ENCODE data around the gene CENPN. TPM values are rescaled to one million over a fixed set of nuclear protein-coding genes. Genes with fewer than 3 reads are reported as not detected.

CENPN gene, protein sequence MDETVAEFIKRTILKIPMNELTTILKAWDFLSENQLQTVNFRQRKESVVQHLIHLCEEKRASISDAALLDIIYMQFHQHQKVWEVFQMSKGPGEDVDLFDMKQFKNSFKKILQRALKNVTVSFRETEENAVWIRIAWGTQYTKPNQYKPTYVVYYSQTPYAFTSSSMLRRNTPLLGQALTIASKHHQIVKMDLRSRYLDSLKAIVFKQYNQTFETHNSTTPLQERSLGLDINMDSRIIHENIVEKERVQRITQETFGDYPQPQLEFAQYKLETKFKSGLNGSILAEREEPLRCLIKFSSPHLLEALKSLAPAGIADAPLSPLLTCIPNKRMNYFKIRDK
- total RNA-seq (2022), result 29.5 and 38.4 TPM in 2 replicates
- percentile 58 among the genes with signal in this experiment for Bru-seq, nascent RNA
- BruChase-seq, experiment 1, labeled RNA remaining after a 6-hour chase, result percentile 69 among the genes with signal in this experiment
- percentile 58 among the genes with signal in this experiment for BruChase-seq, experiment 2, labeled RNA remaining after a 2-hour chase
- long read RNA-seq, transcript CENPN-202 (11 exons, 2,481 nt), result minor isoform, 14 of 75 reads
- long read RNA-seq, transcript CENPN-201 (7 exons, 1,398 nt), result major isoform, 50 of 75 reads
- long read RNA-seq, partial matches to known transcripts, result 2 of 75 reads
- long read RNA-seq, other reads (novel, unspliced or antisense), result 5 of 75 reads

DNA sequence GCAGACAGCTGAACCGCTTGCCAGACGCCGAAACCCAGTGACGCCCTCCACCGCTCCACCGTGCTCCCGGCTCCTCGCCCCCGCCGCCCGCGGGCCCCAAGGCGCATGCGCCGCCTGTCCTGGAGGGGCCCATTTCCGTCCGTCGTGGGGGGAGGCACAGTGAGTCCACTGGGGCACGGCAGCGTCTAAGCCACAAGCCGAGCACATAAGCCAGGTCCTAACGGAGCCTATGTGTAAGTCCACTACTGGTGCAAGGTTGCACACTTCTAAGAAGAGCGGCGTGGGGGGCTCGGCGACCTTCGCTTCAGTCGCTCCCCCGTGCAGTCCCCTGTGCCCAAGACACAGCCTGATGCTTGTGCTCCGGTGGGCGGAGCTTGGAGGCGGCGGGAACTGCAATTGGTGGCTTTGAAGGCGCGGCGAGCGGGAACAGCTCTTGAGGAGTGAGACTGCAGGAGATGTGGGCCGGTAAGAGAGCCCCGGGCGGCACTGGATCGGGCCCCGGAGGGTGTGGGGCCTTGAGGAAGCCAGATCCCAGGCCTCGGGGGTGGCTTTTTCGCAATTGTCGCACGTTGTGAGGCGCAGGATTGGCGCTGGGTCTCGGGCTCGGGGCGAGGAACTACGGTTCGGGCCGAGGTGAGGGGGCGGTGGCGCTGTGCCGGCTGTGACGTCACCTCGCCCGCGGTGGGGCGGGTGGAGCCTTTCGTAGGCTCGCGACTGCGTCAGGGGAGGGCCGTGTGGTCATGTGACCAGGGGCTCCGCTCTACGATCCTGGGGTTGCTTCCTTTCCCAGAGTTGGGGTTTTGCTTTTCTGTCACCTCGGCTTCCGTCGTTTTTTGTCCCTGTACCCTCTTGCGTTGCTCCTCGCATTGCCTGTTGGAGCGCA is at the start of gene CENPN, which contains the start of gene CMC2:
Gene CENPN, plus strand, starts transcription at position 402 of the 883 bp plus-strand sequence. CDS start 4,726 bp downstream, outside the sequence.
Gene CMC2, minus strand, starts transcription at position 73 of the 883 bp plus-strand sequence. CDS start 9,491 bp downstream, outside the sequence.
- H3K27ac Mint-ChIP-seq (ENCODE audit: low read depth, unreplicated experiment), result peak within 1 kb of the TSS; percentile 99
- H3K4me1 Mint-ChIP-seq (ENCODE audit: insufficient read depth, unreplicated experiment), result peaks cover 38% of the 10 kb centered on the region
- BruUV-seq (replicated peaks), result no TSS peak
- no peaks in the 10 kb centered on the region for H3K27me3 Mint-ChIP-seq (ENCODE audit: insufficient read depth, unreplicated experiment)
- H3K4me3 Mint-ChIP-seq (ENCODE audit: unreplicated experiment), result peak within 1 kb of the TSS; percentile 99
- ChIA-PET POLR2A (interaction anchor here (0.6 to 6.3 kb wide), 12 partner anchors 13 to 311 kb away, joined by 3 to 64 read pairs (median 4); partner anchors contain the start of genes ATMIN, C16orf46 and GAN), CTCF (interaction anchor here (0.7 to 4.9 kb wide), 3 partner anchors 28 to 398 kb away, joined by 4 to 67 read pairs (median 5); partner anchors contain the start of gene ATMIN)
- no peaks in the 10 kb centered on the region for H3K9me3 Mint-ChIP-seq (ENCODE audit: unreplicated experiment)
- intact Hi-C loops (cut with micrococcal nuclease), result loop anchor here (10.0 kb wide), 1 partner anchor 728 kb away; no protein-coding TSS in a partner anchor
- peak; percentile 98 for DNase-seq (ENCODE audit: unreplicated experiment)
- peaks cover 23% of the 10 kb centered on the region for H3K36me3 Mint-ChIP-seq (ENCODE audit: insufficient read depth, unreplicated experiment)
- TF ChIP-seq, protein P1, sequence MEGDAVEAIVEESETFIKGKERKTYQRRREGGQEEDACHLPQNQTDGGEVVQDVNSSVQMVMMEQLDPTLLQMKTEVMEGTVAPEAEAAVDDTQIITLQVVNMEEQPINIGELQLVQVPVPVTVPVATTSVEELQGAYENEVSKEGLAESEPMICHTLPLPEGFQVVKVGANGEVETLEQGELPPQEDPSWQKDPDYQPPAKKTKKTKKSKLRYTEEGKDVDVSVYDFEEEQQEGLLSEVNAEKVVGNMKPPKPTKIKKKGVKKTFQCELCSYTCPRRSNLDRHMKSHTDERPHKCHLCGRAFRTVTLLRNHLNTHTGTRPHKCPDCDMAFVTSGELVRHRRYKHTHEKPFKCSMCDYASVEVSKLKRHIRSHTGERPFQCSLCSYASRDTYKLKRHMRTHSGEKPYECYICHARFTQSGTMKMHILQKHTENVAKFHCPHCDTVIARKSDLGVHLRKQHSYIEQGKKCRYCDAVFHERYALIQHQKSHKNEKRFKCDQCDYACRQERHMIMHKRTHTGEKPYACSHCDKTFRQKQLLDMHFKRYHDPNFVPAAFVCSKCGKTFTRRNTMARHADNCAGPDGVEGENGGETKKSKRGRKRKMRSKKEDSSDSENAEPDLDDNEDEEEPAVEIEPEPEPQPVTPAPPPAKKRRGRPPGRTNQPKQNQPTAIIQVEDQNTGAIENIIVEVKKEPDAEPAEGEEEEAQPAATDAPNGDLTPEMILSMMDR (IDR thresholded peaks at IDR 0.05; ENCODE audit: unreplicated experiment), result no peak

DNA sequence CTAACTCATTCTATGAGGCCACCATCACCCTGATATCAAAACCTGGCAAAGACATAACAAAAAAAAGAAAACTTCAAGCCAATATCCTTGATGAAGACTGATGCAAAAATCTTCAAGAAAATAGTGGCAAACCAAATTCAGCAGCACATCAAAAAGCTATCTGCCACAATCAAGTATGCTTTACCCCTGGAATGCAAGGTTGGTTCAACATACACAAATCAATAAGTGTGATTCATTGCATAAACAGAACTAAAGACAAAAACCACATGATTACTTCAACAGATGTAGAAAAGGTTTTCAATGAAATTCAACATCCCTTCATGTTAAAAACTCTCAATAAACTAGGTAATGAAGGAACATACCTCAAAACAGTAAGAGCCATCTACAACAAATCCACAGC is 48.7 kb upstream of the CENPN start:
- Mint-ChIP-seq H3K4me3 (ENCODE audit: unreplicated experiment) (no peak overlapping the region), H3K36me3 (ENCODE audit: insufficient read depth, unreplicated experiment) (no peaks in the 10 kb centered on the region), H3K9me3 (ENCODE audit: unreplicated experiment) (peaks cover 41% of the 10 kb centered on the region), H3K27ac (ENCODE audit: low read depth, unreplicated experiment) (no peak overlapping the region), H3K27me3 (ENCODE audit: insufficient read depth, unreplicated experiment) (no peaks in the 10 kb centered on the region), H3K4me1 (ENCODE audit: insufficient read depth, unreplicated experiment) (no peaks in the 10 kb centered on the region)
- TF ChIP-seq, protein P1 (IDR thresholded peaks at IDR 0.05; ENCODE audit: unreplicated experiment), result no peak
- ChIA-PET POLR2A (no interaction called here), CTCF (interaction anchor here (1.4 kb wide), 1 partner anchor 9 kb away, joined by 5 read pairs; no protein-coding TSS in a partner anchor)
- intact Hi-C loops (cut with micrococcal nuclease), result no loop called here
- DNase-seq (ENCODE audit: unreplicated experiment), result no peak
- no TSS peak for BruUV-seq (replicated peaks)

DNA sequence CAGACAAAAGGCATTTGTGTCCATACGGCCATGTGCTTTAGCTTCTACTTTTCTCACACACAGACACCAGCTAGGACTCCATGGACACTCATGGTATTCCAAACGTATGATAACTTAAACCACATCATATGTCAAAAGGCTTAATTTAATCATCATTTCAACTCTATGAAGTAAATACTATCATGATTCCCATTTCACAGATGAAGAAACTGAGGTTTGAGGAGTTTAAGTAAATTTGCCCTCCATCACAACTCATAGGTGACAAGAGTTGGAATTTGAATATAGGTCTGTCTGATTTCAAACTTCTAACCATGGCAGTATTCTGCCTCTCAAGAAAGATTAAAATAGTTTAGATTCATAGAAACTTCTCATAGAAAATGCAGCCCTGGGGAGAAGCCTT is 44.1 kb upstream of the CENPN start:
- ChIA-PET CTCF (interaction anchor here (1.5 kb wide), 1 partner anchor 11 kb away, joined by 3 read pairs; no protein-coding TSS in a partner anchor), POLR2A (no interaction called here)
- peaks cover 26% of the 10 kb centered on the region for H3K9me3 Mint-ChIP-seq (ENCODE audit: unreplicated experiment)
- H3K27me3 Mint-ChIP-seq (ENCODE audit: insufficient read depth, unreplicated experiment), result no peaks in the 10 kb centered on the region
- H3K4me1 Mint-ChIP-seq (ENCODE audit: insufficient read depth, unreplicated experiment), result no peaks in the 10 kb centered on the region
- no peak overlapping the region for H3K4me3 Mint-ChIP-seq (ENCODE audit: unreplicated experiment)
- no peak overlapping the region for H3K27ac Mint-ChIP-seq (ENCODE audit: low read depth, unreplicated experiment)
- no peaks in the 10 kb centered on the region for H3K36me3 Mint-ChIP-seq (ENCODE audit: insufficient read depth, unreplicated experiment)
- TF ChIP-seq, protein P1 (IDR thresholded peaks at IDR 0.05; ENCODE audit: unreplicated experiment), result no peak
- intact Hi-C loops (cut with micrococcal nuclease), result no loop called here
- no TSS peak for BruUV-seq (replicated peaks)
- DNase-seq (ENCODE audit: unreplicated experiment), result no peak

All from MCF 10A (cell line).